Liver (tissue), 9 donors: ENCODE data around the gene BHLHE40. TPM values are rescaled to one million over a fixed set of nuclear protein-coding genes. Genes with fewer than 3 reads are reported as not detected.

Experiments used
- DNase-seq: peaks from one replicate; pipeline ENCODE4 v3.0.0-alpha.2; 2017; ENCODE audit warnings: low spot score
- H3K27ac ChIP-seq, 2 donors: one replicate each; pipeline ENCODE4 v1.7.0; 2013; ENCODE audit warnings: inconsistent platforms in 2 of 2, low read length in 2 of 2, control low read depth in 1 of 2, low read depth in 1 of 2, mild to moderate bottlenecking in 1 of 2
- H3K27me3 ChIP-seq, 4 donors: one replicate each; pipeline versions ENCODE4 v1.6.1 to v1.7.0; 2013; ENCODE audit warnings: low read length in 3 of 4, inconsistent platforms in 1 of 4, mild to moderate bottlenecking in 1 of 4, moderate library complexity in 1 of 4; ENCODE audit not compliant: control insufficient read depth in 4 of 4, insufficient read depth in 4 of 4
- H3K36me3 ChIP-seq, 4 donors: one replicate each; pipeline versions ENCODE4 v1.6.1 to v1.7.0; 2013; ENCODE audit warnings: low read length in 3 of 4, mild to moderate bottlenecking in 3 of 4, low read depth in 1 of 4, moderate library complexity in 1 of 4; ENCODE audit not compliant: control insufficient read depth in 4 of 4, insufficient read depth in 3 of 4
- H3K4me1 ChIP-seq, 4 donors: one replicate each; pipeline versions ENCODE4 v1.6.1 to v1.7.0; 2013; ENCODE audit warnings: low read length in 3 of 4, mild to moderate bottlenecking in 3 of 4, moderate library complexity in 1 of 4; ENCODE audit not compliant: control insufficient read depth in 4 of 4, insufficient read depth in 4 of 4
- H3K4me3 ChIP-seq, 3 donors: one replicate each; pipeline versions ENCODE4 v1.6.1 to v1.7.0; 2013; ENCODE audit warnings: low read length in 3 of 3, control low read depth in 1 of 3, low read depth in 1 of 3, mild to moderate bottlenecking in 1 of 3
- H3K9ac ChIP-seq, 2 donors: one replicate each; pipeline ENCODE4 v1.7.0; 2013; ENCODE audit warnings: low read length in 2 of 2, mild to moderate bottlenecking in 2 of 2, moderate library complexity in 2 of 2, control low read depth in 1 of 2, low read depth in 1 of 2
- H3K9me3 ChIP-seq, 4 donors: one replicate each; pipeline versions ENCODE4 v1.6.1 to v1.7.0; 2013; ENCODE audit warnings: low read length in 3 of 4; ENCODE audit not compliant: control insufficient read depth in 4 of 4
- ATF3 ChIP-seq: IDR thresholded peaks from 2 replicates; pipeline ENCODE4 v1.6.1; 2016; ENCODE audit warnings: antibody characterized with exemption
- EGR1 ChIP-seq, 2 donors: IDR thresholded peaks; 2 replicates each; pipeline ENCODE4 v1.6.1; 2016 to 2018; ENCODE audit warnings: antibody characterized with exemption in 2 of 2, low read depth in 2 of 2
- FOXA1 ChIP-seq: IDR thresholded peaks from 2 replicates; pipeline ENCODE4 v1.6.1; 2016; ENCODE audit warnings: antibody characterized with exemption
- FOXA2 ChIP-seq: IDR thresholded peaks from 2 replicates; pipeline ENCODE4 v1.6.1; 2016; ENCODE audit warnings: antibody characterized with exemption
- GABPA ChIP-seq, 2 donors: IDR thresholded peaks in 1 of 2; conservative IDR thresholded peaks in 1 of 2; 2 replicates each; pipeline ENCODE4 v1.6.1; 2016; ENCODE audit warnings: antibody characterized with exemption in 2 of 2, mild to moderate bottlenecking in 1 of 2, moderate library complexity in 1 of 2
- HNF4G ChIP-seq: IDR thresholded peaks from 2 replicates; pipeline ENCODE4 v1.6.1; 2016; ENCODE audit warnings: antibody characterized with exemption
- RXRA ChIP-seq, 2 donors: IDR thresholded peaks; 2 replicates each; pipeline ENCODE4 v1.6.1; 2017 to 2018; ENCODE audit warnings: antibody characterized with exemption in 2 of 2, mild to moderate bottlenecking in 1 of 2
- SP1 ChIP-seq: IDR thresholded peaks from 2 replicates; pipeline ENCODE4 v1.6.1; 2018; ENCODE audit warnings: antibody characterized with exemption, mild to moderate bottlenecking
- TAF1 ChIP-seq: conservative IDR thresholded peaks from 2 replicates; pipeline ENCODE4 v1.6.1; 2016; ENCODE audit warnings: antibody characterized with exemption, mild to moderate bottlenecking
- YY1 ChIP-seq: IDR thresholded peaks from 2 replicates; pipeline ENCODE4 v1.6.1; 2016; ENCODE audit warnings: antibody characterized with exemption, mild to moderate bottlenecking
- ZBTB33 ChIP-seq: IDR thresholded peaks from 2 replicates; pipeline ENCODE4 v1.6.1; 2016; ENCODE audit warnings: antibody characterized with exemption
- WGBS: extraction: QIAGEN DNeasy Blood & Tissue Kit; methylation state at CpG from one replicate; pipeline ENCODE4 v1.1.7; 2013; 5-methylcytosine and 5-hydroxymethylcytosine counted together
- polyA plus RNA-seq, 2 donors: library from polyadenylated mRNA; stranded (reverse) in 1 of 2; unstranded in 1 of 2; fragments of 200-250 nt in 1 of 2; fragments of >200 nt in 1 of 2; fragmentation: Nextera tagmentation in 1 of 2; extraction: Ambion mirVana in 1 of 2; gene quantifications; one replicate each; pipeline versions ENCODE4 v1.2.1 to v1.2.3, GENCODE V29; 2013 to 2015
- total RNA-seq, 2 donors: library from RNA; depleted of rRNA; stranded (reverse); fragments of >200 nt; gene quantifications; one replicate each; pipeline ENCODE4 v1.2.3, GENCODE V29; 2014
- TF ChIP-seq, protein P1 (sequence below): IDR thresholded peaks from 2 replicates; pipeline ENCODE4 v1.6.1; 2016; ENCODE audit warnings: antibody characterized with exemption, mild to moderate bottlenecking
- TF ChIP-seq, protein P2 (sequence below): fragments of 150-350 bp; IDR thresholded peaks from 2 replicates; pipeline ENCODE4 v1.5.1; 2017; ENCODE audit warnings: improper control_type of control experiment, low read depth, low read length; ENCODE audit not compliant: missing input control
- TF ChIP-seq, protein P3 (sequence below): IDR thresholded peaks from 2 replicates; pipeline ENCODE4 v1.6.1; 2016; ENCODE audit warnings: antibody characterized with exemption
- donor health status: healthy.
- donor health status: healthy.
- donor health status: healthy.
- donor health status: healthy.
- donor health status: healthy.

BHLHE40 gene
- total and polyA plus RNA-seq, 4 donors, result 8.2 to 28.4 (median 18.0) TPM

- DNase-seq, result no peak
- peak overlapping the region; percentile 72 to 75 for H3K9ac ChIP-seq
- no peak overlapping the region for H3K4me3 ChIP-seq
- peaks cover 0 to 7% (median 3%) of the 10 kb centered on the region in 4 donors for H3K36me3 ChIP-seq
- no peak for TF ChIP-seq ATF3
- no peak for TF ChIP-seq YY1
- no peak for TF ChIP-seq RXRA (IDR thresholded peaks at IDR 0.05)
- TF ChIP-seq, protein P1, sequence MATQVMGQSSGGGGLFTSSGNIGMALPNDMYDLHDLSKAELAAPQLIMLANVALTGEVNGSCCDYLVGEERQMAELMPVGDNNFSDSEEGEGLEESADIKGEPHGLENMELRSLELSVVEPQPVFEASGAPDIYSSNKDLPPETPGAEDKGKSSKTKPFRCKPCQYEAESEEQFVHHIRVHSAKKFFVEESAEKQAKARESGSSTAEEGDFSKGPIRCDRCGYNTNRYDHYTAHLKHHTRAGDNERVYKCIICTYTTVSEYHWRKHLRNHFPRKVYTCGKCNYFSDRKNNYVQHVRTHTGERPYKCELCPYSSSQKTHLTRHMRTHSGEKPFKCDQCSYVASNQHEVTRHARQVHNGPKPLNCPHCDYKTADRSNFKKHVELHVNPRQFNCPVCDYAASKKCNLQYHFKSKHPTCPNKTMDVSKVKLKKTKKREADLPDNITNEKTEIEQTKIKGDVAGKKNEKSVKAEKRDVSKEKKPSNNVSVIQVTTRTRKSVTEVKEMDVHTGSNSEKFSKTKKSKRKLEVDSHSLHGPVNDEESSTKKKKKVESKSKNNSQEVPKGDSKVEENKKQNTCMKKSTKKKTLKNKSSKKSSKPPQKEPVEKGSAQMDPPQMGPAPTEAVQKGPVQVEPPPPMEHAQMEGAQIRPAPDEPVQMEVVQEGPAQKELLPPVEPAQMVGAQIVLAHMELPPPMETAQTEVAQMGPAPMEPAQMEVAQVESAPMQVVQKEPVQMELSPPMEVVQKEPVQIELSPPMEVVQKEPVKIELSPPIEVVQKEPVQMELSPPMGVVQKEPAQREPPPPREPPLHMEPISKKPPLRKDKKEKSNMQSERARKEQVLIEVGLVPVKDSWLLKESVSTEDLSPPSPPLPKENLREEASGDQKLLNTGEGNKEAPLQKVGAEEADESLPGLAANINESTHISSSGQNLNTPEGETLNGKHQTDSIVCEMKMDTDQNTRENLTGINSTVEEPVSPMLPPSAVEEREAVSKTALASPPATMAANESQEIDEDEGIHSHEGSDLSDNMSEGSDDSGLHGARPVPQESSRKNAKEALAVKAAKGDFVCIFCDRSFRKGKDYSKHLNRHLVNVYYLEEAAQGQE, result no peak
- TF ChIP-seq HNF4G, result no peak
- TF ChIP-seq, protein P2, sequence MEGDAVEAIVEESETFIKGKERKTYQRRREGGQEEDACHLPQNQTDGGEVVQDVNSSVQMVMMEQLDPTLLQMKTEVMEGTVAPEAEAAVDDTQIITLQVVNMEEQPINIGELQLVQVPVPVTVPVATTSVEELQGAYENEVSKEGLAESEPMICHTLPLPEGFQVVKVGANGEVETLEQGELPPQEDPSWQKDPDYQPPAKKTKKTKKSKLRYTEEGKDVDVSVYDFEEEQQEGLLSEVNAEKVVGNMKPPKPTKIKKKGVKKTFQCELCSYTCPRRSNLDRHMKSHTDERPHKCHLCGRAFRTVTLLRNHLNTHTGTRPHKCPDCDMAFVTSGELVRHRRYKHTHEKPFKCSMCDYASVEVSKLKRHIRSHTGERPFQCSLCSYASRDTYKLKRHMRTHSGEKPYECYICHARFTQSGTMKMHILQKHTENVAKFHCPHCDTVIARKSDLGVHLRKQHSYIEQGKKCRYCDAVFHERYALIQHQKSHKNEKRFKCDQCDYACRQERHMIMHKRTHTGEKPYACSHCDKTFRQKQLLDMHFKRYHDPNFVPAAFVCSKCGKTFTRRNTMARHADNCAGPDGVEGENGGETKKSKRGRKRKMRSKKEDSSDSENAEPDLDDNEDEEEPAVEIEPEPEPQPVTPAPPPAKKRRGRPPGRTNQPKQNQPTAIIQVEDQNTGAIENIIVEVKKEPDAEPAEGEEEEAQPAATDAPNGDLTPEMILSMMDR, result no peak
- TF ChIP-seq EGR1 (IDR thresholded peaks at IDR 0.05; ENCODE audit: low read depth in 2 of 2), result no peak
- TF ChIP-seq TAF1, result no peak
- TF ChIP-seq ZBTB33, result no peak
- no peak for TF ChIP-seq SP1
- no peak for TF ChIP-seq GABPA (IDR thresholded peaks at IDR 0.05 in 1 of 2, conservative IDR thresholded peaks at IDR 0.05 in 1 of 2)
- TF ChIP-seq, protein P3, sequence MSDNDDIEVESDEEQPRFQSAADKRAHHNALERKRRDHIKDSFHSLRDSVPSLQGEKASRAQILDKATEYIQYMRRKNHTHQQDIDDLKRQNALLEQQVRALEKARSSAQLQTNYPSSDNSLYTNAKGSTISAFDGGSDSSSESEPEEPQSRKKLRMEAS, result no peak
- no peak for TF ChIP-seq FOXA1
- TF ChIP-seq FOXA2, result no peak
- WGBS, result 84% methylated on average over 6 of the region's 6 CpGs
- peak overlapping the region; percentile 93 to 95 for H3K27ac ChIP-seq
- H3K9me3 ChIP-seq, result no peaks in the 10 kb centered on the region
- H3K27me3 ChIP-seq, result no peaks in the 10 kb centered on the region
- H3K4me1 ChIP-seq, result peaks cover 2 to 27% (median 15%) of the 10 kb centered on the region in 4 donors
Observed at GRCh38 chr3:4987538-4988296, 8.5 kb downstream of the BHLHE40 start.
